GM12872 (cell line): ENCODE measurements around the gene MYT1.

Experiments
- CTCF ChIP-seq: IDR thresholded peaks from 3 replicates; pipeline ENCODE4 v1.5.1; 2011; ENCODE audit warnings: low read depth, mild to moderate bottlenecking, low read length, moderate library complexity; ENCODE audit not compliant: insufficient read depth

Gene MYT1

DNA sequence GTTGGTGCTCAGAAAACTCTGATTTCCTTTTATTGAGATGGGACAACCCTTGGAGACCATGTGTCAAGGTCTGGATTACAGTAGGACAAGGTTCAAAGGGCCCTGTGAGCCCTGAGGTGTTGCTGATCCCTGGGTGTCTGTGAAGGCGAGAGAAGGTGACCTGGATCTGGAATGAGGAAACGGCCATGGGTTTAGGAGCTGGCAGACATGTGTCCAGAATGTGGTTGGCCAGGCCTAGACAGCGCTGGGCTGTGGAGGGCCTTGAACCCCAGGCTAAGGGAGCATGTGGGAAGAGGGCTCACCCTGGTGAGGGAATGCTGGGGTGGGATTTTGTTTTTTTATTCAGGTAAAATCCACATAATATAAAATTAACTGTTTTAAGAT, 116.2 kb downstream of the MYT1 start:
- no peak for TF ChIP-seq CTCF

GRCh38 chr20:64283646-64284045, 119.4 kb downstream of the MYT1 start:
- no peak for TF ChIP-seq CTCF

DNA sequence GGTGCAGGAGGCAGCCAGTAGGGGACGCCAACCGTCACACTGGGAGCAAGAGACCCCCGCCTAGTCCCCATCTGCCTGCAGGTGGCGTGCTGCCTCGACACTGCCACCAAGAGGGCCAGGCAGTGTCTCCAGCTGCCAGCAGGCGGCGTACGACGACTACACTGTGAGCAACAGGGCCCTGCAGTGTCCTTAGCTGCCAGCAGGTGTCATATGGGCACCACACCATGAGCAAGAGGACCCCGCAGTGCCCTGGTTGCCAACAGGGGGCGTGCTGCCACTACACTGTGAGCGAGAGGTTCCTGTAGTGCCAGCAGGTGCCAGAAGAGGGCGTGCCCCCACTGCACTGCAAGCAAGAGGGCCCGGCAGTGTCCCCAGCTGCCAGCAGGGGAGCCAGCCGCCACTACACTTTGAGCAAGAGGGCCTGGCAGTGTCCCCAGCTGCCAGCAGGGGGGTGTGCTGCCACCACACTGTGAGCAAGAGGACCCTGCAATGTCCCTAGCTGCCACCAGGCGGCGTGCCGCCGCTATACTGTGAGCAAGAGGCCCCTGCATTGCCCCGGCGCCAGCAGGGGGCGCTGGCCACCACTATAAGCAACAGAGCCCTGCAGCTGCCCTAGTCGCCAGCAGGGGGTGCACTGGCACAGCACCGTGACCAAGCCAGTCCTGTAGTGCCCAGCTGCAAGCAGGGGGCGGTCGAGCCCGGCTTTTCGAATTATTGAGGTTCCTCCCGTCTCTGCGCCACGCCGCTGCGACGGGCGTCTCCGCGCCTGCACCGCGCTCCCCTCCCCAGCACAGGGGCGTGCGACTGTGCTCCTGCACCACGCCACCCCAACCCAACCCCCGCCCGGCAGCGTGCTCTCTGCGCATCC, 121.6 kb downstream of the MYT1 start:
- peak; percentile 95 for TF ChIP-seq CTCF
